ENCODE results near the gene SMYD3.

The SMYD3 gene

DNA sequence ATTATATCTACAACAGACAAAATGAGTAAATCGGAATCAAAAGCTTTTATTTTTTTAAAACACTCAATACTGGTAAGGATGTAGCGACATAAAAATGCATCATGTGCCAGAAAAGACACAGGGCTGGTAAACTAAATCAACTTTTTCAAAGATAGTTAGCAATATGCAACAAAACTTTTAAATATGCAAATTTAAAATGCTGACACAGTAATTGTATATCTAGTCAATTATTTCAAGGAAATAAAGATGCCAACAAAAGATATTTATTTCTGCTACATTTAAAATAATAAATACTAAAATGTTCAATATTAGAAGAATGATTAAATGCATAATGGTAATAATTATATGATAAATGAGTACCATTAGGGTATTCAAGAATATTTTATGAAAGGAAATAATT lies 295.1 kb downstream of the SMYD3 start:
- no peak for DNase-seq

DNA sequence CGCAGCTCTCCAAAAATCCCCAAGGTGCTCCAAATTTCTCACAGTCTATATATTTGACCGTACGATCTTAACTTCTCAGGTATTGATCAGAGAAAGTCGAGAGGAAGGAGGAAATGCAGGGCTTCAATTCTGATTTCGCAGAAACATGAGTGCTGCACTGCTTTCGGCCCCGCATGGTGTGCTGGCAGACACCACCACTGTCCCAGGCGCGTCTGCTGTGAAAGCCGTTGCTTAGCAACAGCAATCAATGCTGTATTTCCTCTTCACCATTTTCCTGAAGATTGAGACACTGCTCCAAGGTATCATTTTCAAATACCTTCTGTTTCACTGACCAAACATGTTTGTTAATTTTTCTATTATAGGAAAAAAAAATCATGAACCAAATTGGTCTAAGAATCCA lies 296.3 kb downstream of the SMYD3 start:
- no peak for DNase-seq

DNA sequence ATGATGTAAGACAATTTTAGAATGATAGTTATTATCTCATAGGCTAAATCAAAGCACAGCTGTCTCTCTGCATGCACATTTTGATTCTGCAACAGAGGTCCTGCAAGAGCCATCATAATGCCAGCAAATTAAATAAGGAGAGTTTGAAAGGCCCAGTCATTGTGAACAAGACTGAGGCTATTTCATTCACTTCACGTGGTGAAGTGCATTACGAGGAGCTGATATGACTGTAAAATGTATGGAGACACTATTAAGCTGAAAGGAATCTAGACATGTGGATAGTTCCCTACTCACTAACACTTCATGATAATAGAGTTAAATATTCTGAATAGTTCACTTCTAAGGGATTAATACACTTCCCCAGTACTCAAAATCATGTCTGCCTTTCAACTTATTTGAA lies 299.0 kb downstream of the SMYD3 start:
- DNase-seq: no peak

DNA sequence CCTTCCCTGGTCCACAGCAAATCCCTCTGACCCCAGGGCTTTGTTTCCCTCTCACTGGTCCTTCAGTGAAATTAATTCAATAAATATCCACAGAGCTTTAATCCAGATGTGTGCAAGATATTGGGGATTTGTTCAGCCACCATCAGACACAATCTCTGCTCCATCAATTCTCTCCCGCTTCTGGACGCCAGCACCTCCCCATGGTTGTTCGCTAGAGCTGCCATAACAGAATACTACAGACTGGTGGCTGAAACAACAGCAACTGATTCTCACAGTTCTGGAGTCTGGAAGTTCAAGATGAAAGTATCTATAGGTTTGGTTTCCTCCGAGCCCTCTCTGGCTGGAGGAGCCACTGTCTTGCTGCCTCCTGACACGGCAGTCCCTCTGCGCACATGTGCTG lies 303.9 kb downstream of the SMYD3 start:
- no peak for DNase-seq

DNA sequence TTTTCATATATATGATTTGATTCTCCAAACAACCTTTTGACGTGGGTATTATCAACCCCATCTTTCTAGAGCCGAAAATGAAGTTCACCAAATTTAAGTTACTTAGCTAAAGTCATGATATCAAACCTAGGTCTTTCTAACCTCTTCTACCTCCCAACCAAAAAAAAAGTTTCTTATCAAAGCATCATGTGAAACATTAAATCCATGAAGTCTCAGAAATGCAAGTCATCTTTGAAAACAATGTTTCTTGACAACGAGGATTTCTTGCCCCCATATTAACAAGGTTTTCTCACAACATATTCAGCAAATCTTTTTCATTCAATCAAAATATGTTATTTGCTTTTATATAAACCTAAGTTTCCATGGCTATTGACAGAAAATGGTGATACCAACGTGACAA lies 306.3 kb downstream of the SMYD3 start:
- DNase-seq: no peak

DNA sequence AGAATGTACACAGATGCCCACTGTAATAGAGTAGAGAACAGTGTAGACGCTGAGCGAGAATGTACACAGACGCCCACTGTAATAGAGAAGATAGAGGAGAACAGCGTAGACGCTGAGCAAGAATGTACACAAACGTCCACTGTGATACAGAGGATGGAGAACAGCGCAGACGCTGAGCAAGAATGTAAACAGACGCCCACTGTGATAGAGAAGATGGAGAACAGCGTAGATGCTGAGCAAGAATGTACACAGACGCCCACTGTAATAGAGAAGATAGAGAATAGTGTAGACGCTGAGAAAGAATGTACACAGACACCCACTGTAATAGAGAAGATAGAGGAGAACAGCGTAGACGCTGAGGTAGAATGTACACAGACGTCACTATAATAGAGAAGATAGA lies 306.9 kb downstream of the SMYD3 start:
- no peak for DNase-seq

DNA sequence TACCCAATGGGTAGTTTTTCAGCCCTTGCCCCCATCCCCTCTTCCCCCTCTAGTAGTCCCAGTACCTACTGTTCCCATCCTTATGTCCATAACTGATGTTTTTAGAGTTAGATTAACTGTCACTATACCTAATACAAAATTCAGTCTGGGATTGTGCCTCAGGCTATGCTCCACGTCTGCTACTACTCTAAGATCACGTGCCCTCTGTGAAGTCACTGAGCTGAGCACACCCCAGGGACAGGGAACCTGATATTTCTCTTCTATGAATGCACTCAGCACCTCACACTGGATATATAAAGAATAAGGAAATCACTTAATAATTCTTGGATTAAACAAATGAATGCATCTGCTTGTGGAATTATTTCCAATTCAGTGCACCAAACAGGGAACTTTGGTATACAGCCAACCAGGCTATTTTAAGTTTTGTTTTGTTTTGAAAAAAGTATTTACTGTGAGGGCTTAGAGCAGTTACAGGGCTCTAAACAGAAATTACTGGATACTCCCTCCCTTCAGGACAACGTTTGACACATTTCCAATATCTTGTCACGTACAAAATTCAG lies 307.9 kb downstream of the SMYD3 start:
- DNase-seq: no peak

DNA sequence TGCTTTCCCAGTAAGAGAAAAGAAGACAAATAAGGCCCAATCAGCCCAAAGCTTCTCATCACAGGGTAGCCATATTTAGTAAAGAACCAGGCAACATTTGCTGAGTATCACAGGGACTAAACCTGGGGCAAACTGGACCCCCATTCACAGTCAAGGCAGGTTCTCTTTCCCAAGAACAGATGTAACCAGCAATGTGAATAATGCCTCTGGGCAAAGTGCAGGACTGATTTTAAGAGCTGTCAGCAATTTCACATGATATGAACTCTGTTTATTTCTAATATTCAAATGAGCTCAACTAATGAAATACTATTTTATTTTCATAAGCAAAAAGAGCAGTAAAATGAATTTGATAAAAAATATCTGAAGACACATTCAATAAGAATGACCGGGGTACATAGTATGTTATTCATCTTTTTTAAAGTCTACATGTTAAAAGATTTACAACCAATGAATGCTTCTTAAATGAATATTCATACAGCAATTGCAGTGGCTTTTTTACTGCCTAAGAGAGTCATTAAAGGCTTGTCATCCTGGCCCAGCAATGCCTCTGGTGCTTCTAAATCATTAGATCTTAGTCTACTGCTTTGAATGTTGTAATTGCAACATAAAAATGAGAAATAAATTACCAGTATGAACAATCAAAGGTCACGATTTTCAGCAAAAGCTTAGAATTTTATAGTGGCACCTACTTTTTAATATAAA lies 308.8 kb downstream of the SMYD3 start:
- DNase-seq: no peak

DNA sequence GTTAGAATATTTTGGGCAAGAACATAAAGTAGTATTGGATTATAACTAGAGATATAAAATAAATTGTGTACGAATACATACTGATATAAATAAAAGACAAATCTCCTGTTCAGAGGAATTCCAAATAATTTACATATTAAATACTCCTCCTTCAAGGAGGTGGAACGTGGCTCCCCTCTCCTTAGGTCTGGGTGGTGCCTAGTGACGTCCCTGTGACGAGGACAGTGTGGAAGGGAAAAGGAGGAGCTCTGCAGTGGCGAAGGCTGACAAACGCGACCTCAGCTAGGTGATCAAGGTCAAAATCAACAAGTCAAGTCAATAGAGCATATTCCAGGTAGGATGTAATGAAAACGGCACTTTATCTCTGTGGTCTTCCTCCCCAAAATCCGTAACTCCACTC lies 310.0 kb downstream of the SMYD3 start:
- no peak for DNase-seq

DNA sequence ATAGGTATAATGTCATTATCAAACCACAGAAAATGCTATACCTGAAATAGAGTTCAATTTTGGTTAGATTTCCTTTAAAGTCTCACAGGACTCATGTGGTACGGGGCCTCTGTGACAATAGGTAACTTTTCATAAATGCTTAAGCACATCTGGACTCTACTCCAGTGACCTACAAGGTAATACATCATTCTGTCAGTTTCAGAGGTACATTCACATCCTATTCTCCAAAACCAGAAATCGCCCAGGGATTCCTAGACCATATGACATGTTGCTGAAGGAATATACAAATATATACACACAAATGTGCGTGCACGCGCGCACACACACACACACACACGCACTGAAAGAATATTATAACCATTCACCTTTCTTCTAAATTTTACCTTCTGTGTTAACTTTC lies 311.8 kb downstream of the SMYD3 start:
- DNase-seq: no peak

DNA sequence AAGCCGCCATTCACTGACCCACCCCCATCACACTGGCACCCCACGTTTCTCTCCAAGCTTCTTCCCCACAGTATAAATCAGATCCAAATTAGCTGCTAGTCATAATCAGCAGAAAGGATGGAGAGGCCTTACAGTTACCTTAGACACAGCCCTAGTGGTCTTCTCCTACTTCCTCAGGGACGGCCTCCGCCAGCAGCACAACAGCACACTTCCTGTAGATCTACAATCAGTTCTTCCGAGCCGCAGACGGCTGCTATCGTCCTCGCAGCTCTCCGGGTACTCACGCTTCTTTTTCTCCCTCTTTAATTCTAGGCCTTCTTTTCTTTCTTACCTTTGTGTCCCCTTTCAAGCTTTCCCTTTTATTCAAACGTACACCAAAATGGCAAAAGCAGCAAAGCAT lies 313.5 kb downstream of the SMYD3 start:
- no peak for DNase-seq

DNA sequence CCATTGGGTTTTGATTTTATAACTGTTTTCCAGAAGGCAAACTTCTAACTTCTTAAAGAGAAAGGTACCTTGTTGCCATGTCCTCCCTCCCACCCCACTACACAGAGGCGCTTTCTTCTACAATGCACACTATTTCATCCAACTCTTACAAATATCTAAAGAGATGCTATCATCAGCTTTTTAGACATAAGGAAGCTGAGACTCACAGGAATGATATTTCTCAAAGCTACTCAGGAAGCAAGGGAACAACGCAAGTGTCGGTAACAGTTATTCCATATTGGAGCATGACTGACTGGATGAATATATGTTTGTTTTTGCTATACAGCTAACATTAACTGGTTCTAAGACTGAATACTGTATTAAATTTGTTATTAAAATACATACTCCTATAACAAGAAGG lies 318.0 kb downstream of the SMYD3 start:
- DNase-seq: no peak

DNA sequence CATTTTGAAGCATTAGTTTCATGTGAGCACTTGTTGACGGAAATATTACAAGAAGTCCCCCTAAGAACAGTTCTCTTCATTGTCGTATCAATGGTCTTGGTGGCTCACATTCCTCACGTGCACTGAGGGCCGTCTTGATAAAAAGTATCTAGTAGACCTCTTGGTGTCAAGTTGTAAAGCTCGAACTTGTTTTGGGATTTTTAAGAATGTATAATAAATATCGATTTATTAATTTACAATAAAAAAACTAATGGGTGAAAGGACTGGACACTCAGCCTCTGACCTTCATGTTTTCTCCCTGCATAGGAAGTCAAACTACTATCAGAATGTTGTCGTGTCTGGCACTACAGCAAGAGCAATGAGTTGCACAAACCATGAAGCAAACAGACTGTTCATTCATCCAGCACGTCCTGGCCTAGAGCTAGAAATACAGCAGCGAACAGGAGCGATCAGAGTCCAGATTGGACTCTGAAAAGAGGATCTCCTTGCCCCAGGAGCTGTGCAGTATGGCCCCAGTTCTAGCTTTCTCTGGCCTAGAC lies 319.2 kb downstream of the SMYD3 start:
- no peak for DNase-seq

DNA sequence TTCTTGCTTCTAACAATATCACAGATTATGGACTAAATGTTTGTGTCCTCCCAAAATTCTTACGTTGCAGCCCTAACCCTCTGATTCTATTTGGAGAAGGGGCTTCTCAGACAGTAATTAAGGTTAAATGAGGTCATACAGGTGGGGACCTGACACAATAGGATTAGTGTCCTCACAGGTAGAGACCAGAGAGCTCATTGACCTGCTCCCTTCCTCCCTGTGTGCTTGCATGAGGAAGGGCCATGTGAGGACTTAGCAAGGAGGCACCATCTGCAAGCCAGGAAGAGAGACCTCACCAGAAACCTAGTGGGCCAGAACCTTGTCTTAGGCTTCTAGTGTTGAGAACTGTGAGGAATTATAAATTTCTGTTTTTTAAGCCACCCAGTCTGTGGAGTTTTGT lies 322.6 kb downstream of the SMYD3 start:
- DNase-seq: no peak

DNA sequence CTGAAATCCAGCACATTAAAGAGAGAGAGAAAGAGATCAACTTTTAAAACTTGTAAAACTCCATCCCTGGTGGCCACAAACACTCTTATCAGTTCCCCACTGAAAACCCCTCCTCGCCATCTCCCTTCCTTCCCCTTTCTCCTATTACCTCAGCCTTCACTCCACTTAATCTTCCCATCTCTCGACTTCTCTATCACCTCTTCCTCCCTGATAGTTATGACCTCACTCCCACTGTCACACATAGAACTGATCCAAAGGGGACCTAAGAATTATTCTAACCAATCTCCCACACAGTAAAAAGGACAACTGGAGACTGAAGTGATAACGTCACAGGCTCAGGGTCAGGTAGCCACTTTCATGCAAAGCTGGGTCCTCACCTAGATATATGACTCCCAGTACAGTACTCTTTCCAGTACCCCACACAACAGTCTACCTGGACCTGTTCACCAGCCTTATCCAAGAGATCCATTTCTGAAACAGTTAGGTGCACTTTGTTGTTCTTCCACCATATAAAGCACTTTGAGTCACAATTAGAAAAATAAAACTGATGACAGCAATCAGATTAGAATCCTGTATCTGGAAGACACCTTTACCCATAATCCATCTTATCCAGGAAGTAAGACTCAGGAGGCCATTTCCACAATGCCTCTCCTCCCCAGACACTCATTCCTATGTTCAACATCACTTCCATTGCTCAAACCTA lies 324.8 kb downstream of the SMYD3 start:
- DNase-seq: peak; percentile 21 to 34

DNA sequence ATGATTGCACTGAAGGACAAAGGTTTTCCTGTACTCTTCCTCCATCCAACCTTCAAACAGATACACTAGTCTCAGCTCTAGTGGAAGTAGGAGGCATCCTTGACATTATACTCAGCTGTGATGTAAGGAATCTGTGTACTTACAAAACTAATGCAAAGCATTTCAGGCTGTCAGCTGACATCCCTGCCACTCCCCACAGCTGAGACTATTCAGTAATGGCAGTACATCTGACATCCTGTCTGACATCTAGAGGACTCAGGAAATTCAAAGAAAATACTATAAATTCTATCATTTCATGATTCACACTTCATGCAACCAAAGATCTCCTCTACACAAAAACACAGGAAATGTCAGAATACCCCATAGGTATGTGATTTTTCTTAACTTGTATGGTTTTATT lies 325.8 kb downstream of the SMYD3 start:
- DNase-seq: peak; percentile 74 to 78

DNA sequence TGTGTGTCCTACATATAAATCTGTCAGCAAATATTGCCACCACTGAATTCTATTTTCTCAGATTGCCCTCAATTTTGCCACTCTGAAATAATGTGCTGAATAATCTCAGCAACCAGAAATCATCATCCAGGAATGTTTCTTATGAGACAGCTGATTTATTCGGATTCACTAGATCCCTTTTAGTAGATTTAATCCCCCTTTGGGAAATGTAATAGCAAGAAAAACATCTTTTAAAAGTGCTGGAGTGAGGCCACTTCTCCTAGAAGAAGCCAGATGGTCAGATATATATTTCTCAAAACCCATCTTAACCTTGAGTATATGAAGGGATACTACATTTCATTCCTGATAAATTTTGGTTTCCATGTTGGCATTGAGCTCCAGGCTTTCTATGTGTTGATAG lies 327.7 kb downstream of the SMYD3 start:
- DNase-seq: no peak

DNA sequence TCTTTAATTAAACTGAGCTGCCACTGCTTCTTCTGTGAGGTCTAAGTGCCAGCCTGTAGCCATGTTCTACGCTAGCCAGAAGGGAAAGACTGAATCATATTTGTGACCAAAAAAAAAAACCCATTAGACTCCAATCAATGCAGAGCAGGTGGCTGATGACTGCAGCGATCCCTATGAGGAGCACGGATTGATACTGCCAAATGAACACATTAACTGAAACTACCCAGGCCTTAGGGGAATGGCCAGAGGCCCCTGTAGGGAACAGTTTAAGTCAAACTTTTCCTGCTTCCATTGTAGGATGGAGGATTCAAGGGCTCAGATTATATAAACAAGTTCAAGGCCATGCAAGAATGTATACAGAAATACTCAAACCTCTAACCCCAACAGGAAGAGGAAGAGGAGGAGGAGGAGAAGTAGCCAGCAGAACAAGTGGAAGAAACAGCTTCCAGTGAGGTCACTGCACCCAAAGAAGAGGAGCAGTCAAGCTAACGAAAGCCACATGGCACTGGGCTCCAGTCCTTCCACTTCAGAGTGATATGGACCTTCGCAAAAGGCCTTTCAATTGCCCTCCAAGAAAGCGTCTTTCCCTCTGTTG lies 328.3 kb downstream of the SMYD3 start:
- DNase-seq: peak; percentile 26 to 53

DNA sequence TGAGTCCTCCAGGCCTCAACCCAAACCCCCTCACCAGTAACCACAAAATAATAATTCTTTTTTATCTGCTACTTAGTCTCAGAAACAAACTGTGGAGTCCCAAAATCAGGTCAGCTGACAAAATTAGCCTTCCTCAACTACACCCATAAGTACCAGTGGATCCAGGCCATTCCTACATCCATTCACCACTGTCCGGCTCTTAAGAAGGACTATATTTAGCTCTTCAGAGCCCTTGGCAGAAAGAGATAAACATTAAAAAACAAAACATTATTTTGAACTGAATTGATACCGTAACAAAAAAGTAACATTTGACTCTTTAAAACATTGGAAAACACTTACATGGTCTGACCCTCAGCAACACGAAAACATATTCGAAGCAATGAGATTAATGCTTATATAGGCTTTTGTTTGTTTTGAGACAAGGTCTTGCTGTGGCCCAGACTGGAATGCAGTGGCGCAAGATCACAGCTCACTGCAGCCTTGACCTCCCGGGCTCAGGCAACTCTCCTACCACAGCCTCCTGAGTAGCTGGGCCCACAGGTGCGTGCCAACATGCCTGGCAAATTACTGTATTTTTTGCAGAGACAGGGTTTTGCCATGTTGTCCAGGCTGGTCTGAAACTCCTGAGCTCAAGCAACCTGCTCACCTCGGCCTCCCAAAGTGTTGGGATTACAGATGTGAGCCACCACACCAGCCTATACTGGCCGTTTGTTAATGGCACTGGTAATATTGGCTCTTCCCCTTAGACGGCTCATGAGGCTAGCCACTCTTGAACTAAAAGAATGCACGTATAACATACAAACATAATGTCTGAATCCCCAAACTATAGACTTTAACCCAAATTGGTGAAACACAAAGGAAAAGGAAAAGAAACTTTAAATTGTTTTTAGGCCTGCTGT lies 330.7 kb downstream of the SMYD3 start:
- DNase-seq: no peak

DNA sequence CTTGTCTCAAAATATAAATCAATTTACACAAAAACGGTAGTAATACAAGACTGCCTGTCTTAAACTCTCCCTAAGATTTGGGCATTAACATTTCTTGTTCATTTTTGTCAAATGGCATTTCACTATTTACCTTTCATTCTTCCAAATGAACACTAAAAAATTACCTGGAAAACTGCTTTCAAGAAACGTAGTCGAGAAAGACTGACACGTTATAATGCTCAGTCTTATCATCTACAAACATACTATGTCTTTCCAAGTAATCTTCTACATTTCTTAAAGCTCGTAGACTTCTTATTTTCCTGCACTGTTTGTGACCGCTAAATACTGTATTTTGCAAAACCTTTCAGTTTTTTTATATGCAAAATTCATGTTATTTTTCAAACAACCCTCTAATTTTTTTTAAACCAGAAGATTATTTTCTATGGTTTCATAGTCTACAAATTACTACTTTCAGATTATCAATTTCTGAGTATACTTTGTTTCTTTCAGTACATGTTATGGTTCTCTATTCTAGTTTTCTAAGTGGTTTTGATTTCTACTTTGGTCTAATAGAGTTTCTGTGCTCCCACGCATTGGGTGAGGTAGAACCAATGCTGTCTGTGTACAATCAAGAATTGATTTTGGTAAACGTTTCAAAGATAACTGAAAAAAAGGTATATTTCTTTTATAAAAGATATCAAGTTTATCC lies 336.4 kb downstream of the SMYD3 start:
- no peak for DNase-seq

DNA sequence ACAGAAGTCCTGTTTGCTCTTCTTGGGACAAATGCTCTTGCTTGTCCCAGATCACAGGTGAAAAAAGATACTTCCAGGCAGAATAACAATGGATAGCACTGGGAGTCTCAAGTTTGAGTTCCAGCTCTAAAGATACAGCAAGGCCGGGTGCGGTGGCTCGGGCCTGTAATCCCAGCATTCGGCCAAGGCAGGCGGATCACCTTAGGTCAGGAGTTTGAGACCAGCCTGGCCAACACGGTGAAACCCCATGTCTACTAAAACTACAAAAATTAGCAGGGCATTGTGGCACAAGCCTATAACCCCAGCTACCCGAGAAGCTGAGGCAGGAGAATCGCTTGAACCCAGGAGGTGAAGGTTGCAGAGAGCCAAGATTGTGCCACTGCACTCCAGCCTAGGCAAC lies 337.6 kb downstream of the SMYD3 start:
- no peak for DNase-seq

DNA sequence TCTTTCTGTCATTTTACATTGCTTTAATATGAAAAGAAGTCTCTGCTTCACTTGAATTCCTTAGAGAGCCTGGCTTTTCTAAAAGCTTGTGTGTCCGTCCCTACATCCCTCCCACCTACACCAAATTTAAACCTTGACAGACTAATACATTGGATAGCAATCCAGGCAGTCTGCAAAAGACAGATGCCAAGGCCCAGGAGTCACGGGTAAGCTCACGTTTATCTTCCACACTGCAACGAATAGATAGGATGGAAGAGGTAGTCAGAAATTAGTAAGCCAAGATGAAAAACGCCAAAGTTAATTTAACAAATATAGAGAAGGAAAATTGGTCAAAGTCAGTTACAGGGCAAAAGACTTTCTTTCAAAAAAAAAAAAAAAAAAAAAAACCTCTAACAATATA lies 338.1 kb downstream of the SMYD3 start:
- no peak for DNase-seq
